MCF 10A (cell line): ENCODE results near the gene BOK. TPM values are rescaled to one million over a fixed set of nuclear protein-coding genes. Genes with fewer than 3 reads are reported as not detected.

Experiments used
- BruUV-seq: library from RNA; stranded (reverse); fragments of 400-500 nt; replicated peaks from 2 replicates; lab custom pipeline; 2021; lab: Mats Ljungman, UMichigan
- CTCF ChIA-PET: fragments of 300-600 bp; sonication (Branson Sonifier 250); formaldehyde crosslinking; extraction: SDS; loops from one replicate; lab custom pipeline; 2021; ENCODE audit warnings: antibody characterized with exemption, inconsistent platforms; lab: Yijun Ruan, JAX
- POLR2A ChIA-PET: fragments of 300-600, 350-650 bp; sonication (Branson Sonifier 250); formaldehyde crosslinking; extraction: SDS; loops from one replicate; lab custom pipeline; 2020; ENCODE audit warnings: antibody characterized with exemption, inconsistent platforms; lab: Yijun Ruan, JAX
- DNase-seq: peaks from one replicate; pipeline ENCODE4 v3.0.0-alpha.2; 2018; ENCODE audit not compliant: unreplicated experiment
- H3K27ac Mint-ChIP-seq: one replicate; pipeline ENCODE4 v1.8.0; 2022; ENCODE audit warnings: mild to moderate bottlenecking, low read depth, mixed read lengths; ENCODE audit not compliant: unreplicated experiment
- H3K27me3 Mint-ChIP-seq: one replicate; pipeline ENCODE4 v1.8.0; 2022; ENCODE audit warnings: mixed read lengths; ENCODE audit not compliant: insufficient read depth, unreplicated experiment
- H3K36me3 Mint-ChIP-seq: one replicate; pipeline ENCODE4 v1.8.0; 2022; ENCODE audit warnings: mild to moderate bottlenecking, moderate library complexity, mixed read lengths; ENCODE audit not compliant: insufficient read depth, unreplicated experiment
- H3K4me1 Mint-ChIP-seq: one replicate; pipeline ENCODE4 v1.8.0; 2022; ENCODE audit warnings: mixed read lengths; ENCODE audit not compliant: insufficient read depth, unreplicated experiment
- H3K4me3 Mint-ChIP-seq: one replicate; pipeline ENCODE4 v1.8.0; 2022; ENCODE audit warnings: mild to moderate bottlenecking, moderate library complexity, mixed read lengths; ENCODE audit not compliant: unreplicated experiment
- H3K9me3 Mint-ChIP-seq: one replicate; pipeline ENCODE4 v1.8.0; 2022; ENCODE audit warnings: mixed read lengths; ENCODE audit not compliant: unreplicated experiment
- CTCF ChIP-seq: fragments of 200-600 bp; IDR thresholded peaks from one replicate; pipeline ENCODE4 v1.8.0; 2022; ENCODE audit warnings: antibody characterized with exemption, mild to moderate bottlenecking; ENCODE audit not compliant: unreplicated experiment
- intact Hi-C: fragments of 100-400 bp; cut with micrococcal nuclease; formaldehyde crosslinking; loops from 2 replicates; pipeline ENCODE4 v1.14.1; 2022
- total RNA-seq: library from RNA; stranded (reverse); gene quantifications from 2 replicates; pipeline ENCODE4 v1.2.3, GENCODE V29; 2022

Gene BOK
- total RNA-seq, 1 experiment from 2014 or later = 18.6 TPM

- ChIA-PET CTCF (no interaction called here), POLR2A (no interaction called here)
- no peak for TF ChIP-seq CTCF
- H3K27ac Mint-ChIP-seq = no peak overlapping the region
- no peak for DNase-seq
- H3K27me3 Mint-ChIP-seq = no peaks in the 10 kb centered on the region
- no TSS peak for BruUV-seq
- intact Hi-C loops = no loop called here
- no peaks in the 10 kb centered on the region for H3K4me1 Mint-ChIP-seq
- no peak overlapping the region for H3K4me3 Mint-ChIP-seq
- no peaks in the 10 kb centered on the region for H3K9me3 Mint-ChIP-seq
- H3K36me3 Mint-ChIP-seq = peaks cover 32% of the 10 kb centered on the region
Observed at GRCh38 chr2:241577413-241578122, 19.0 kb downstream of the BOK start.

- no peak for TF ChIP-seq CTCF
- Mint-ChIP-seq H3K36me3 (peaks cover 41% of the 10 kb centered on the region), H3K9me3 (no peaks in the 10 kb centered on the region), H3K4me3 (no peak overlapping the region), H3K27ac (no peak overlapping the region), H3K27me3 (no peaks in the 10 kb centered on the region), H3K4me1 (no peaks in the 10 kb centered on the region)
- intact Hi-C loops = no loop called here
- no peak for DNase-seq
- no TSS peak for BruUV-seq
- ChIA-PET CTCF (no interaction called here), POLR2A (interaction anchor here (1.0 kb wide), 1 partner anchor 20 kb away, joined by 3 read pairs; no protein-coding TSS in a partner anchor)
Observed at GRCh38 chr2:241579281-241579680, 20.7 kb downstream of the BOK start.

- Mint-ChIP-seq H3K36me3 (peaks cover 69% of the 10 kb centered on the region), H3K27ac (no peak overlapping the region), H3K9me3 (peaks cover 10% of the 10 kb centered on the region), H3K4me1 (no peaks in the 10 kb centered on the region), H3K27me3 (no peaks in the 10 kb centered on the region), H3K4me3 (no peak overlapping the region)
- intact Hi-C loops = no loop called here
- POLR2A ChIA-PET = no interaction called here
- no peak for DNase-seq
- TF ChIP-seq CTCF = no peak
- BruUV-seq = no TSS peak
- CTCF ChIA-PET = interaction anchor here (0.6 kb wide), 1 partner anchor 34 kb away, joined by 3 read pairs; no protein-coding TSS in a partner anchor
Observed at GRCh38 chr2:241582328-241582727, 23.8 kb downstream of the BOK start.

- peaks cover 74% of the 10 kb centered on the region for H3K36me3 Mint-ChIP-seq
- intact Hi-C loops = no loop called here
- H3K4me1 Mint-ChIP-seq = no peaks in the 10 kb centered on the region
- H3K9me3 Mint-ChIP-seq = peaks cover 10% of the 10 kb centered on the region
- H3K27me3 Mint-ChIP-seq = no peaks in the 10 kb centered on the region
- DNase-seq = no peak
- ChIA-PET POLR2A (no interaction called here), CTCF (interaction anchor here (0.6 kb wide), 1 partner anchor 34 kb away, joined by 3 read pairs; no protein-coding TSS in a partner anchor)
- TF ChIP-seq CTCF = no peak
- BruUV-seq = no TSS peak
- H3K4me3 Mint-ChIP-seq = no peak overlapping the region
- H3K27ac Mint-ChIP-seq = no peak overlapping the region
Observed at GRCh38 chr2:241582806-241583205, 24.3 kb downstream of the BOK start.
